Activated CD4-positive, alpha-beta T cell treated with anti-CD3 and anti-CD28 coated beads for 36 hours (primary cell): ENCODE data around the gene NPBWR2. TPM values are rescaled to one million over a fixed set of nuclear protein-coding genes. Genes with fewer than 3 reads are reported as not detected.

Experiments
- ATAC-seq: fragments of 200-7000 bp; cut with Tn5 transposase; one replicate; pipeline ENCODE4 v1.10.0; 2021; ENCODE audit warnings: mild to moderate bottlenecking, moderate library complexity
- CTCF ChIA-PET: fragments of 350-600 bp; sonication (Branson Sonifier 250); formaldehyde crosslinking; loops from one replicate; lab custom pipeline; 2021; ENCODE audit warnings: antibody characterized with exemption; lab: Charles Lee
- POLR2A ChIA-PET: fragments of 350-600 bp; sonication (Branson Sonifier 250); formaldehyde crosslinking; loops from one replicate; lab custom pipeline; 2021; ENCODE audit warnings: antibody characterized with exemption, inconsistent platforms; lab: Charles Lee
- DNase-seq: peaks from one replicate; pipeline ENCODE4 v3.0.0-alpha.2; 2020
- H3K27ac Mint-ChIP-seq: one replicate; pipeline ENCODE4 v1.8.0; 2021; ENCODE audit warnings: mixed read lengths
- H3K27me3 Mint-ChIP-seq: one replicate; pipeline ENCODE4 v1.8.0; 2021; ENCODE audit warnings: mixed read lengths
- H3K36me3 Mint-ChIP-seq: one replicate; pipeline ENCODE4 v1.8.0; 2021; ENCODE audit warnings: low read depth, mixed read lengths
- H3K4me1 Mint-ChIP-seq: one replicate; pipeline ENCODE4 v1.8.0; 2021; ENCODE audit warnings: mixed read lengths
- H3K4me3 Mint-ChIP-seq: one replicate; pipeline ENCODE4 v1.8.0; 2021; ENCODE audit warnings: mild to moderate bottlenecking, moderate library complexity, mixed read lengths
- H3K9me3 Mint-ChIP-seq: one replicate; pipeline ENCODE4 v1.8.0; 2021; ENCODE audit warnings: low read depth, mixed read lengths
- intact Hi-C, 2 experiments: fragments of 100-400 bp; cut with DNase I in 1 of 2; cut with micrococcal nuclease in 1 of 2; formaldehyde crosslinking; loops; one replicate each; pipeline versions ENCODE4 v1.14.2 to v1.15.1; 2022 to 2024; cut with DNase I, micrococcal nuclease
- total RNA-seq, 2 experiments: library from RNA; stranded (reverse); gene quantifications; one replicate each; pipeline ENCODE4 v1.2.3, GENCODE V29; 2021

Gene NPBWR2
- total RNA-seq, 2 experiments from 2014 or later = not detected

- Mint-ChIP-seq H3K27ac (no peak overlapping the region), H3K27me3 (peaks cover 4% of the 10 kb centered on the region), H3K4me1 (peaks cover 29% of the 10 kb centered on the region), H3K4me3 (peak overlapping the region; percentile 68), H3K9me3 (no peaks in the 10 kb centered on the region), H3K36me3 (peaks cover 2% of the 10 kb centered on the region)
- DNase-seq = no peak
- POLR2A ChIA-PET = no interaction called here
- CTCF ChIA-PET = interaction anchor here (0.6 kb wide), 2 partner anchors 8 to 560 kb away, joined by 3 read pairs; partner anchors contain the start of gene PPDPF
- ATAC-seq = no peak
- intact Hi-C loops = loop anchor here in 1 of 2 experiments (5.0 kb wide), 1 partner anchor 176 kb away; the partner anchor contains the start of gene PCMTD2
Measured at GRCh38 chr20:64080813-64081623, 26.3 kb downstream of the NPBWR2 start.

GRCh38 chr20:64080013-64080812 lies 27.2 kb downstream of the NPBWR2 start, which contains the start of gene OPRL1:
OPRL1 (plus strand) TSS chr20:64080082; CDS start chr20:64092721, 12,639 bp downstream.
- ATAC-seq (peak; percentile 4), DNase-seq (peak; percentile 59)
- H3K27ac Mint-ChIP-seq = peak within 1 kb of the TSS; percentile 88
- H3K4me1 Mint-ChIP-seq = peaks cover 29% of the 10 kb centered on the region
- H3K4me3 Mint-ChIP-seq = peak within 1 kb of the TSS; percentile 90
- ChIA-PET POLR2A (no interaction called here), CTCF (interaction anchor here (0.6 to 1.3 kb wide), 4 partner anchors 10 to 560 kb away, joined by 3 to 4 read pairs (median 4); partner anchors contain the start of genes PPDPF and PRPF6)
- H3K27me3 Mint-ChIP-seq = peaks cover 4% of the 10 kb centered on the region
- H3K9me3 Mint-ChIP-seq = no peaks in the 10 kb centered on the region
- H3K36me3 Mint-ChIP-seq = peaks cover 2% of the 10 kb centered on the region
- intact Hi-C loops = loop anchor here in 1 of 2 experiments (5.0 kb wide), 1 partner anchor 177 kb away; the partner anchor contains the start of gene PCMTD2

GRCh38 chr20:64079273-64080012 lies 27.9 kb downstream of the NPBWR2 start, which contains the start of gene RGS19:
RGS19 (minus strand) TSS chr20:64079518; CDS start chr20:64076886, 2,632 bp downstream.
- Mint-ChIP-seq H3K4me3 (peak within 1 kb of the TSS; percentile 90), H3K36me3 (peaks cover 2% of the 10 kb centered on the region), H3K9me3 (no peaks in the 10 kb centered on the region), H3K4me1 (peaks cover 28% of the 10 kb centered on the region), H3K27ac (peak within 1 kb of the TSS; percentile 88), H3K27me3 (peaks cover 3% of the 10 kb centered on the region)
- ChIA-PET POLR2A (interaction anchor here (0.5 kb wide), 1 partner anchor 194 kb away, joined by 6 read pairs; no protein-coding TSS in a partner anchor), CTCF (interaction anchor here (0.5 to 1.3 kb wide), 5 partner anchors 9 to 206 kb away, joined by 3 to 4 read pairs (median 4); partner anchors contain the start of gene PRPF6)
- intact Hi-C loops = loop anchor here (1.0 to 5.0 kb wide), 5 partner anchors 15 to 559 kb away; partner anchors contain the start of genes PCMTD2 (in 1 of the 2), PPDPF (in 1 of the 2) and TCEA2 (in 1 of the 2)
- DNase-seq (peak; percentile 77), ATAC-seq (peak; percentile 43)

GRCh38 chr20:64078934-64079272 lies 28.5 kb downstream of the NPBWR2 start:
- ATAC-seq (no peak), DNase-seq (no peak)
- ChIA-PET CTCF (interaction anchor here (0.5 to 1.3 kb wide), 6 partner anchors 9 to 287 kb away, joined by 3 to 5 read pairs (median 4); no protein-coding TSS in a partner anchor), POLR2A (no interaction called here)
- intact Hi-C loops = loop anchor here (1.0 to 2.0 kb wide), 4 partner anchors 14 to 559 kb away; partner anchors contain the start of genes PPDPF (in 1 of the 2) and TCEA2 (in 1 of the 2)
- Mint-ChIP-seq H3K9me3 (no peaks in the 10 kb centered on the region), H3K4me1 (peaks cover 25% of the 10 kb centered on the region), H3K27me3 (no peaks in the 10 kb centered on the region), H3K36me3 (peaks cover 4% of the 10 kb centered on the region), H3K4me3 (peak overlapping the region; percentile 90), H3K27ac (peak overlapping the region; percentile 88)

GRCh38 chr20:64077876-64078551 lies 29.4 kb downstream of the NPBWR2 start:
- Mint-ChIP-seq H3K9me3 (no peaks in the 10 kb centered on the region), H3K4me3 (peak overlapping the region; percentile 90), H3K27ac (peak overlapping the region; percentile 88), H3K36me3 (peaks cover 4% of the 10 kb centered on the region), H3K4me1 (peaks cover 22% of the 10 kb centered on the region), H3K27me3 (no peaks in the 10 kb centered on the region)
- ChIA-PET POLR2A (interaction anchor here (0.6 kb wide), 1 partner anchor 12 kb away, joined by 3 read pairs; no protein-coding TSS in a partner anchor), CTCF (interaction anchor here (0.6 to 1.2 kb wide), 6 partner anchors 21 to 783 kb away, joined by 3 to 5 read pairs (median 3); no protein-coding TSS in a partner anchor)
- peak; percentile 67 for ATAC-seq
- intact Hi-C loops = loop anchor here (2.0 kb wide), 2 partner anchors 13 to 39 kb away; no protein-coding TSS in a partner anchor
- peak; percentile 79 for DNase-seq

GRCh38 chr20:64077541-64077875 lies 29.9 kb downstream of the NPBWR2 start:
- CTCF ChIA-PET = interaction anchor here (0.6 to 1.1 kb wide), 5 partner anchors 9 to 181 kb away, joined by 3 read pairs; no protein-coding TSS in a partner anchor
- H3K27ac Mint-ChIP-seq = peak overlapping the region; percentile 88

GRCh38 chr20:64077094-64077493 lies 30.3 kb downstream of the NPBWR2 start:
- Mint-ChIP-seq H3K27ac (peak overlapping the region; percentile 88), H3K4me3 (peak overlapping the region; percentile 90), H3K9me3 (no peaks in the 10 kb centered on the region), H3K27me3 (no peaks in the 10 kb centered on the region), H3K4me1 (peaks cover 14% of the 10 kb centered on the region), H3K36me3 (peaks cover 6% of the 10 kb centered on the region)
- ATAC-seq = peak; percentile 28
- DNase-seq = peak; percentile 69
- intact Hi-C loops = no loop called here
- ChIA-PET CTCF (interaction anchor here (0.6 to 0.7 kb wide), 2 partner anchors 9 to 15 kb away, joined by 3 to 4 read pairs; no protein-coding TSS in a partner anchor), POLR2A (no interaction called here)

More at GRCh38 chr20:64077541-64077875, 29.9 kb downstream of the NPBWR2 start:
- peaks cover 5% of the 10 kb centered on the region for H3K36me3 Mint-ChIP-seq
- intact Hi-C loops = no loop called here
- H3K4me1 Mint-ChIP-seq = peaks cover 17% of the 10 kb centered on the region
- H3K4me3 Mint-ChIP-seq = peak overlapping the region; percentile 90
- H3K9me3 Mint-ChIP-seq = no peaks in the 10 kb centered on the region
- POLR2A ChIA-PET = no interaction called here
- H3K27me3 Mint-ChIP-seq = no peaks in the 10 kb centered on the region
- no peak for DNase-seq
- no peak for ATAC-seq

- ChIA-PET CTCF (interaction anchor here (0.6 to 0.7 kb wide), 2 partner anchors 14 to 112 kb away, joined by 3 to 4 read pairs; no protein-coding TSS in a partner anchor), POLR2A (no interaction called here)
- intact Hi-C loops = no loop called here
- H3K4me3 Mint-ChIP-seq = peak overlapping the region; percentile 90
- H3K4me1 Mint-ChIP-seq = peaks cover 10% of the 10 kb centered on the region
- no peak for ATAC-seq
- H3K27ac Mint-ChIP-seq = peak overlapping the region; percentile 88
- no peak for DNase-seq
- H3K27me3 Mint-ChIP-seq = no peaks in the 10 kb centered on the region
- H3K36me3 Mint-ChIP-seq = peaks cover 6% of the 10 kb centered on the region
- no peaks in the 10 kb centered on the region for H3K9me3 Mint-ChIP-seq
Measured at GRCh38 chr20:64076061-64076997, 31.0 kb downstream of the NPBWR2 start.

GRCh38 chr20:64075556-64075955 lies 31.8 kb downstream of the NPBWR2 start:
- H3K9me3 Mint-ChIP-seq = no peaks in the 10 kb centered on the region
- intact Hi-C loops = no loop called here
- ChIA-PET POLR2A (no interaction called here), CTCF (interaction anchor here (0.6 kb wide), 1 partner anchor 111 kb away, joined by 3 read pairs; no protein-coding TSS in a partner anchor)
- H3K4me1 Mint-ChIP-seq = peaks cover 8% of the 10 kb centered on the region
- H3K36me3 Mint-ChIP-seq = peaks cover 6% of the 10 kb centered on the region
- DNase-seq (no peak), ATAC-seq (no peak)
- no peak overlapping the region for H3K4me3 Mint-ChIP-seq
- no peaks in the 10 kb centered on the region for H3K27me3 Mint-ChIP-seq
- peak overlapping the region; percentile 19 for H3K27ac Mint-ChIP-seq
